ENCODE results near the gene USP32.

USP32 gene

DNA sequence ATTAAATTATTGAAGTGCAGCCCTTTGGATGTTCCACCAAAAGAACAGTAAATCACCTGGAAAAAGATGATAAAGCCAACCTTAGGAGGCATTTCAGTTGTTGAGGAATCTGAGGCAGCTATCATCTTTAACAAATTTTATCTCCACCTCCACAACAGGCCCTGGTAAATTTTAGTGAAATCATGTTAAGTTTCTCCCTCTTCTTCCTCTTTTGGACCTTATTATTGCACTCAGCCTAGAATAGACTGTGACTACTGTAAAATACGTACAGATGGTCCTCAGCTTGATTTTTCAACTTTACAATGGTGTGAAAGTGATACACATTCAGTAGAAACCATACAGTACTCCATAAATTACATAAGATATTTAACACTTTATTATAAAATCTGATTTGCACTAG lies 90.3 kb downstream of the USP32 start:
- no peak overlapping the region for H3K4me3 ChIP-seq (ENCODE audit: control insufficient read depth, low read depth, low read length)
- TF ChIP-seq, protein P1, sequence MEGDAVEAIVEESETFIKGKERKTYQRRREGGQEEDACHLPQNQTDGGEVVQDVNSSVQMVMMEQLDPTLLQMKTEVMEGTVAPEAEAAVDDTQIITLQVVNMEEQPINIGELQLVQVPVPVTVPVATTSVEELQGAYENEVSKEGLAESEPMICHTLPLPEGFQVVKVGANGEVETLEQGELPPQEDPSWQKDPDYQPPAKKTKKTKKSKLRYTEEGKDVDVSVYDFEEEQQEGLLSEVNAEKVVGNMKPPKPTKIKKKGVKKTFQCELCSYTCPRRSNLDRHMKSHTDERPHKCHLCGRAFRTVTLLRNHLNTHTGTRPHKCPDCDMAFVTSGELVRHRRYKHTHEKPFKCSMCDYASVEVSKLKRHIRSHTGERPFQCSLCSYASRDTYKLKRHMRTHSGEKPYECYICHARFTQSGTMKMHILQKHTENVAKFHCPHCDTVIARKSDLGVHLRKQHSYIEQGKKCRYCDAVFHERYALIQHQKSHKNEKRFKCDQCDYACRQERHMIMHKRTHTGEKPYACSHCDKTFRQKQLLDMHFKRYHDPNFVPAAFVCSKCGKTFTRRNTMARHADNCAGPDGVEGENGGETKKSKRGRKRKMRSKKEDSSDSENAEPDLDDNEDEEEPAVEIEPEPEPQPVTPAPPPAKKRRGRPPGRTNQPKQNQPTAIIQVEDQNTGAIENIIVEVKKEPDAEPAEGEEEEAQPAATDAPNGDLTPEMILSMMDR (IDR thresholded peaks at IDR 0.05; ENCODE audit: control insufficient read depth, insufficient read depth, low read depth, low read length, missing control alignments) = no peak
- DNase-seq (ENCODE audit: low read depth) = no peak

DNA sequence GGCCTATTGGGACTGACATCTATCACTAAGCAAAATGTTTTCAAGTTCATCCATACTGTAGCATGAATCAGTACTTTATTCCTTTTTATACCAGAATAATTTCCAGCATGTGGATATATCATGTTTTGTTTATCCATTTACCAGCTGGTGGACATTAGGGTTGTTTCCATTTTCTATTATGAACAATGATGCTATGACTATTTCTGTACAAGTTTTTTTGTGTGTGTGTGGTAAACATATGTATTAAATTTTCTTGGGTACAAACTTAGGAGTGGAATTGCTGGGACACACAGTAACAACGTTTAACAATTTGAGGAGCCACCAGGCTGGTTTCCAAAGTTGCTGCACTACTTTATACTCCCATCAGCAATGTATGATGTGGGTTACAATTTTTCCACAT lies 91.0 kb downstream of the USP32 start:
- no peak overlapping the region for H3K4me3 ChIP-seq (ENCODE audit: control insufficient read depth, low read depth, low read length)
- no peak for DNase-seq (ENCODE audit: low read depth)
- TF ChIP-seq, protein P1 (IDR thresholded peaks at IDR 0.05; ENCODE audit: control insufficient read depth, insufficient read depth, low read depth, low read length, missing control alignments) = no peak

DNA sequence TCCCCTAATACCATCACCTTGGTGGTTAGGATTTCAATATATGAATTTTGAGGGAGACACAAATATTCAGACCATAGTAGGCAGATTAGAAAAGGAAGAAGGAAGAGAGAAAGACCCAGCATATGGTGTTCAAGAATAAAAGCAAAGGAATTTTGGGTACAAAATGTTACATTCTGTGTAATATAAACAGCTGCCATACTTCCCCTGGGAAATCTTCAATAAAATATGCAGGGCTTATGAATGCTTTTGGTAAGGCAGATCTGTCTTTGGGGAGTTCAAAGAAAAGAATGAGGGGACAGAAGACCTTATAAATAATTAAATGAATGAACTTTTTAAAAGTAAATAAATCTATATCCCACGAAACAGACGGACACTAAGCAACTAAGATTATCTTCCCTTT lies 91.9 kb downstream of the USP32 start:
- no peak overlapping the region for H3K4me3 ChIP-seq (ENCODE audit: control insufficient read depth, low read depth, low read length)
- no peak for DNase-seq (ENCODE audit: low read depth)
- TF ChIP-seq, protein P1 (IDR thresholded peaks at IDR 0.05; ENCODE audit: control insufficient read depth, insufficient read depth, low read depth, low read length, missing control alignments) = no peak

DNA sequence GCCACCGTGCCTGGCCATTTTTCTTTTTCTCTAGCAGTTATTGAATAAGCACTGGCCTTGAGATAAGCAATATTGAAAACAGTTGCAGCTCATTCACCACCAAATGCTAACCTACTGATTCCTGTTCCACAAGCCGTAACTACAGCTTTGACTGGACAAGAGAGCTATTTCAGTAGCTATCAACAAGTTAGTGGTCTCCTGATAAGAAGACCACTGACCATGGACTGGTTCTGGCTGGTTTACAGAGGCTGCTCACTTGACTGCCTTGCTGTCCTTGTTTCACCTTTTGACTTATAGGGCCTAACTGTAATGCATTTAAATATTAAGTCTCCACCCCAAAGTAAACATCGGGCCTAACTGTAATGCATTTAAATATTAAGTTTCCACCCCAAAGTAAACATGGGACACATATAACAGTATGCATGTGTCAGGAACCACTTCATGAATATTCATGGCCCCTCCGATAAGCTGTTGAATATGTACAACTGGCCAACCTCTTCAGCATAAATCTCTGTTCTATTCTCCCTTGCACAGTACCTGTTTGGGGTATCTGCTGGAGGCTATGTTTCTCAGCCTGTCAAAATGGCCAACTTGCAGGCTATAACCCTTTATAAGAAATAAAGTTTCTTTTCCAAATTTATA lies 94.1 kb downstream of the USP32 start:
- DNase-seq (ENCODE audit: low read depth) = no peak
- TF ChIP-seq, protein P1 (IDR thresholded peaks at IDR 0.05; ENCODE audit: control insufficient read depth, insufficient read depth, low read depth, low read length, missing control alignments) = no peak
- no peak overlapping the region for H3K4me3 ChIP-seq (ENCODE audit: control insufficient read depth, low read depth, low read length)

DNA sequence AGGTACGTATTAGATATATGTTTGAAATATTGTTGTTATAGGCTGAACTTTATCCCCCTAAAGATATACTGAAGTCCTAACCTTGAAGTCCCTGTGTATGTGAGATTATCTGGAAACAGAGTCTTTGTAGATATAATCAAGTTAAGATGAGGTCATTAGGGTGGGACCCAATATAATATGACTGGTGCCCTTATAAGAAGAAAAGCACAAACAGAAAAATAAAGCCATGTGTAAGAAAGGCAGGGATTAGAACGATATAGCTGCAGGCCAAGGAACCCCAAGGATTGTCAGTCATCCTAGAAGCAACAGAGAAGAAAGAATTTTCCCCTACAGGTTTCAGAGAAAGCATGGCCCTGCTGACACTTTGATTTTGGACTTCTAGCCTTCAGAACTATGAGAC lies 95.8 kb downstream of the USP32 start:
- H3K4me3 ChIP-seq (ENCODE audit: control insufficient read depth, low read depth, low read length) = no peak overlapping the region
- TF ChIP-seq, protein P1 (IDR thresholded peaks at IDR 0.05; ENCODE audit: control insufficient read depth, insufficient read depth, low read depth, low read length, missing control alignments) = no peak
- DNase-seq (ENCODE audit: low read depth) = no peak

DNA sequence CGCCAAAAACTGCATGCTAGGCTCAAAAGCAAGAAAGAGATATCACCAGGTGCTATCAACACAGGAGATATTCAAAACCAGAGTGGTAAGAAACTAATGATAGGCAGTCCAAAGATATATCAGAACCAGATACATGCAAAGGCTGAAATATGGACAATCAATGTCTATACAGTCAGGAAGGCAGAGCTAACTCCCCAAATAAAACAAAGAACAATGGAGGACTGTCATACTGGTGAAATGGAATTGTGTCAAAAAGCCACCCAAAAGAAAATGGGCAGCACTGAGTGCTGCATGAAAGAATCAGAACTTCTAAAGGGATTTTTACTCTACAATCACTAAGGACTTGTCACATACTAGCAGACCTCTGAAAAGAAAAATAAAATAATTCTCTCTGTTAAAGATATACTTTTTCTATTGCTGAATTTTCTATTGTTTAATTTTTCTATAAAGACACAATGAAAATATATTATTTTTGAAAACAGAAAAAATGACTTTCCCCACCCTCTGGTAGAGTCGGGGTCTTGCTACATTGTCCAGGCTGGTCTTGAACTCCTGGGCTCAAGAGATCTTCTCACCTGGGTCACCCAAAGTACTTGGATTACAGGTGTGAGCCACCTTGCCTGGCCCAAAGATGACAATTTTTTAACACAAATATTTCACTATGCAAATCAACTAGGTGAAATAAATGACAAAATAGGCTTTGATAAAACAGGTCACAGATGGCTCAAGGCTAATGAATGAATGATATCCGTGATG lies 98.2 kb downstream of the USP32 start:
- TF ChIP-seq, protein P1 (IDR thresholded peaks at IDR 0.05; ENCODE audit: control insufficient read depth, insufficient read depth, low read depth, low read length, missing control alignments) = no peak

More for the DNA sequence above, 98.2 kb downstream of the USP32 start:
- no peak overlapping the region for H3K4me3 ChIP-seq (ENCODE audit: control insufficient read depth, low read depth, low read length)
- DNase-seq (ENCODE audit: low read depth) = no peak

Measured in AG09309 (cell line).